ENCODE measurements around the gene INHA. TPM values are rescaled to one million over a fixed set of nuclear protein-coding genes. Genes with fewer than 3 reads are reported as not detected.

INHA gene
- total RNA-seq, result not detected

- Histone ChIP-seq H3K36me3 (no peaks in the 10 kb centered on the region), H3K27ac (peak within 1 kb of the TSS; percentile 65 to 90 (median 81)), H3K9me3 (no peaks in the 10 kb centered on the region), H3K4me3 (peak within 1 kb of the TSS; percentile 53 to 74 (median 57)), H3K4me1 (peaks cover 3 to 17% (median 8%) of the 10 kb centered on the region in 4 donors), H3K27me3 (peaks cover 37% of the 10 kb centered on the region)
- WGBS, 2 donors (ENCODE audit: low coverage in 1 of 2), result 80 to 84% methylated on average over 1 to 13 of the region's 13 CpGs
- in situ Hi-C loops (cut with MboI; ENCODE audit: low pct_ligation_motif_present in 1 of 4, low pct_unique_long_range_greater_than_20kb in 1 of 4, low sequenced_read_pairs in 3 of 4), result no loop called here
- intact Hi-C loops (cut with DNase I; ENCODE audit: low total_unique reads), result no loop called here
- no peak for DNase-seq
- TF ChIP-seq CTCF (IDR thresholded peaks at IDR 0.05) (no peak), POLR2A (IDR thresholded peaks at IDR 0.05) (no peak), POLR2AphosphoS5 (IDR thresholded peaks at IDR 0.05) (no peak), EP300 (IDR thresholded peaks at IDR 0.05; ENCODE audit: low read depth) (no peak)
Observed at GRCh38 chr2:219572237-219573001, at the start of gene INHA. Gene INHA, plus strand, starts transcription at chr2:219572310. Its CDS starts 65 bp downstream, at chr2:219572375.

GRCh38 chr2:219523031-219523671 lies 49.0 kb upstream of the INHA start:
- H3K27ac ChIP-seq, result peak overlapping the region; percentile 65 to 81 (median 72)
- H3K4me3 ChIP-seq, result peak overlapping the region in 2 of 4 donors; percentile 24 to 35
- intact Hi-C loops (cut with DNase I; ENCODE audit: low total_unique reads) (no loop called here), in situ Hi-C loops (cut with MboI; ENCODE audit: low pct_ligation_motif_present in 1 of 4, low pct_unique_long_range_greater_than_20kb in 1 of 4, low sequenced_read_pairs in 3 of 4) (loop anchor here in 3 of 4 donors (10.0 kb wide), 2 partner anchors 48 to 118 kb away; no protein-coding TSS in a partner anchor)
- TF ChIP-seq CTCF (IDR thresholded peaks at IDR 0.05) (no peak), EP300 (IDR thresholded peaks at IDR 0.05; ENCODE audit: low read depth) (no peak), POLR2A (IDR thresholded peaks at IDR 0.05) (no peak), POLR2AphosphoS5 (IDR thresholded peaks at IDR 0.05) (no peak)
- H3K9me3 ChIP-seq, result no peaks in the 10 kb centered on the region
- H3K27me3 ChIP-seq, result peaks cover 85% of the 10 kb centered on the region
- no peaks in the 10 kb centered on the region for H3K36me3 ChIP-seq
- no peak for DNase-seq
- peaks cover 8 to 18% (median 11%) of the 10 kb centered on the region in 4 donors for H3K4me1 ChIP-seq
- WGBS, 2 donors (ENCODE audit: low coverage in 1 of 2), result 30% methylated on average over 18 of the region's 24 CpGs; no CpG with 5 or more reads in 1 of the 2 donors

- no peak overlapping the region for H3K4me3 ChIP-seq
- peaks cover 99% of the 10 kb centered on the region for H3K27me3 ChIP-seq
- WGBS, 2 donors (ENCODE audit: low coverage in 1 of 2), result 79 to 100% methylated on average over 1 to 2 of the region's 2 CpGs
- in situ Hi-C loops (cut with MboI; ENCODE audit: low pct_ligation_motif_present in 1 of 4, low pct_unique_long_range_greater_than_20kb in 1 of 4, low sequenced_read_pairs in 3 of 4), result loop anchor here in 3 of 4 donors (10.0 kb wide), 2 partner anchors 50 to 120 kb away; no protein-coding TSS in a partner anchor
- DNase-seq, result no peak
- no peaks in the 10 kb centered on the region for H3K9me3 ChIP-seq
- intact Hi-C loops (cut with DNase I; ENCODE audit: low total_unique reads), result no loop called here
- H3K4me1 ChIP-seq, result peaks cover 8 to 21% (median 11%) of the 10 kb centered on the region in 4 donors
- H3K36me3 ChIP-seq, result no peaks in the 10 kb centered on the region
- TF ChIP-seq POLR2AphosphoS5 (IDR thresholded peaks at IDR 0.05) (no peak), CTCF (IDR thresholded peaks at IDR 0.05) (no peak), POLR2A (IDR thresholded peaks at IDR 0.05) (no peak), EP300 (IDR thresholded peaks at IDR 0.05; ENCODE audit: low read depth) (no peak)
- no peak overlapping the region for H3K27ac ChIP-seq
Observed at GRCh38 chr2:219524817-219525216, 47.3 kb upstream of the INHA start.
